ENCODE data around the gene CCDC83.
A peak's percentile ranks its signal among the peaks of the same experiment; 100 is the strongest.

CCDC83 gene

DNA sequence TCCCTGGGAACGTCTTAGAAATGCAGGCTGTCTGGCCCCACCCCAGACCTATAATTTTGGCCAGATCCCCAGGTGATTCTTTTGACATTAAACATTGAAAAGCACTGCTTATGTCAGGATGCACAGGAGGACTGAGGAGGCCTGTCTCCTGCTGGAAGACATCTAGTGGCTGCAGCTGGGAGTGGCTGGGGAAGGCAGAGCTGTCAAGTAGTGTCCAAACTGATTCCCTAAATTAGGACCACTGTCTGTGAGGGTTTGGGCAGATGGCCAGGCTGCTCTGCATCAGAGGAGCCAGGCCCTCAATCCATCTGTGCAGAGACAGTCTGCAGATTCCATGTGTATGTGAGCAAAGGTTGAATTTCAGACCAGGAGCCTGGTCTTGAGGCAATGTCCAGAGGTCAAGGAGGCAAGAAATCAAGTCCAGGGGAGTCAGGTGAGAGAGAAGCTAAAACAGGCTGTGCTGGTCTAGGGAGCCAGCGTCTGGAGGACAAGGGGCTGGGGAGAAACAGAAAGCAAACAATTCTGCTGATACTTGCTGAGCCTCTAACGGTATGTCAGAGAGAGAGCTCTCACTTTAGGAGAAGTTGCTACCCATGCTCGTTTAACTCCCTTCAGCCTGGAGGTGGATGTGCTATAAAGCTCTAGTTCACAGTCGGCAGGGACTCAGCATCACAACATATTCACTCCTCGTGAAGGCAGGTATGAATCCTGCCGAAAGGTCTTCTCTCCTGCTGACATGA, 28.9 kb upstream of the CCDC83 start:
- H3K18ac ChIP-seq (ENCODE audit: low read depth in 1 of 2, low read length in 2 of 2) = peak overlapping the region; percentile 41 to 60
- H2BK15ac ChIP-seq (ENCODE audit: low read depth, poor library complexity, severe bottlenecking) = no peak overlapping the region
- no peak overlapping the region for H4K91ac ChIP-seq (ENCODE audit: low read length)
- H3K4me2 ChIP-seq (ENCODE audit: low read length, poor library complexity, severe bottlenecking) = no peak overlapping the region
- no peak overlapping the region for H3K4me3 ChIP-seq (ENCODE audit: insufficient read depth in 1 of 2, low read depth in 1 of 2, low read length in 2 of 2)
- H3K9me3 ChIP-seq (ENCODE audit: control insufficient read depth, low read length) = no peaks in the 10 kb centered on the region
- H2BK12ac ChIP-seq (ENCODE audit: low read length in 2 of 2) = peak overlapping the region; percentile 38 to 90
- no peak overlapping the region for H2AFZ ChIP-seq (ENCODE audit: low read depth, low read length)
- H3K79me1 ChIP-seq (replicated peaks; ENCODE audit: low read length, poor library complexity, severe bottlenecking) = no peaks in the 10 kb centered on the region
- no peak overlapping the region for H2BK120ac ChIP-seq (ENCODE audit: low read depth, low read length)
- no peak overlapping the region for H3K23ac ChIP-seq (ENCODE audit: low read length in 2 of 2)
- peaks cover 10% of the 10 kb centered on the region for H3K4me1 ChIP-seq (ENCODE audit: control insufficient read depth, insufficient read depth, low read depth, low read length)
- peak overlapping the region; percentile 85 for H3K9ac ChIP-seq (ENCODE audit: low read length)
- no peak overlapping the region for H3K14ac ChIP-seq (ENCODE audit: low read length in 2 of 2)
- no peaks in the 10 kb centered on the region for H3K27me3 ChIP-seq (ENCODE audit: control insufficient read depth in 1 of 2, insufficient read depth in 1 of 2, low read length in 2 of 2)
- peak overlapping the region; percentile 54 for H2AK5ac ChIP-seq (ENCODE audit: low read length, severe bottlenecking)
- DNase-seq = peak; percentile 34
- no peak overlapping the region for H2BK5ac ChIP-seq (ENCODE audit: low read depth, low read length, poor library complexity, severe bottlenecking)
- H4K8ac ChIP-seq (ENCODE audit: low read length) = no peak overlapping the region
- WGBS = 80% methylated on average over 7 of the region's 7 CpGs
- H3K36me3 ChIP-seq (ENCODE audit: control insufficient read depth in 1 of 2, insufficient read depth in 2 of 2, low read depth in 1 of 2, low read length in 2 of 2) = no peaks in the 10 kb centered on the region
- no peak overlapping the region for H3K4ac ChIP-seq (ENCODE audit: low read depth in 1 of 2, low read length in 2 of 2)
- H3K27ac ChIP-seq (ENCODE audit: low read length, poor library complexity, severe bottlenecking) = no peak overlapping the region

DNA sequence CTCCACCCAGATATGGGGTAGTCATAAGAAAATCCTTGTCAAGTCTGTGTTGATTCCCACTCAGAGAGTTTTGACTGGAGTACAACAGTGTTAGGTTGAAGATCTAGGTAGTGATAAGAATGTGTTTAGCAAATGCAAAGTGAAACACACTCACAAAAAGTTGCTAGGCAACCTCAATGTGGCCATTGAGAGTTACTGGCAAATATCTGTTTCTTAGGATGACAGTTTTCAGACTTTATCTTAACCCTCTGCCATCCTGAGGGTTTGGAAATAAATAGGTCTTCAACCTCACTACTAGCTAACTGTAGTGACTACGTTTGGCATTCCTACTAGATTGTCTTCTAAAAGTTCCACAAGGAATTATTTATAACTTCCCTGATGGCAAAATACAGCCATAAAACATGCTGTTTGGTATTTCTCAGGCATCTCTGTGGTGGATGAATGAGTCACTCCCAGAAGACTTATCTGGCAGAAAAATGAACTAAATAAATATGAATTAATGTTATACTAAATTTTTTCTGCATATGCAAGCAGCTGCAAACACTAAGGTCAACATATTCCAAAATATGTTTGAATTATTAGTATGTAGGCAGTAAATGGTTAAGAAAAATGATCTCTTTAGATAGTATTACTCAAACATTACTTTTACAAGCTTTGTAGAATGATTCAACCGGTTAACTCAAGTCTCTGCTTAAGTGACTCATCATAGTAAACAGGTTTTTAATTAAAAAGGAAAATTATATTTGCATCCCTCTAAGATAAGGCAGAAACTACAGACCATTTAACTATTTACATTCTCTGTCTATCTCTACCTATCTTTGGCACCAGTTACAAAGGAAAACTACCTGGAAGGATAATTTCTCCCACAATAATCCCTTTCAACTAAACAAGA, 27.2 kb upstream of the CCDC83 start:
- Histone ChIP-seq H2BK15ac (ENCODE audit: low read depth, poor library complexity, severe bottlenecking) (no peak overlapping the region), H3K9me3 (ENCODE audit: control insufficient read depth, low read length) (no peaks in the 10 kb centered on the region), H3K4me3 (ENCODE audit: insufficient read depth in 1 of 2, low read depth in 1 of 2, low read length in 2 of 2) (peak overlapping the region in 1 of 2 experiments; percentile 39), H3K79me1 (replicated peaks; ENCODE audit: low read length, poor library complexity, severe bottlenecking) (no peaks in the 10 kb centered on the region), H3K4me1 (ENCODE audit: control insufficient read depth, insufficient read depth, low read depth, low read length) (peaks cover 6% of the 10 kb centered on the region), H2BK12ac (ENCODE audit: low read length in 2 of 2) (peak overlapping the region in 1 of 2 experiments; percentile 20), H3K14ac (ENCODE audit: low read length in 2 of 2) (no peak overlapping the region), H2AFZ (ENCODE audit: low read depth, low read length) (no peak overlapping the region), H3K4me2 (ENCODE audit: low read length, poor library complexity, severe bottlenecking) (no peak overlapping the region), H3K36me3 (ENCODE audit: control insufficient read depth in 1 of 2, insufficient read depth in 2 of 2, low read depth in 1 of 2, low read length in 2 of 2) (no peaks in the 10 kb centered on the region), H3K27me3 (ENCODE audit: control insufficient read depth in 1 of 2, insufficient read depth in 1 of 2, low read length in 2 of 2) (no peaks in the 10 kb centered on the region), H3K18ac (ENCODE audit: low read depth in 1 of 2, low read length in 2 of 2) (peak overlapping the region; percentile 34 to 67), H3K23ac (ENCODE audit: low read length in 2 of 2) (no peak overlapping the region), H2AK5ac (ENCODE audit: low read length, severe bottlenecking) (no peak overlapping the region), H4K91ac (ENCODE audit: low read length) (no peak overlapping the region), H3K27ac (ENCODE audit: low read length, poor library complexity, severe bottlenecking) (peak overlapping the region; percentile 70), H3K4ac (ENCODE audit: low read depth in 1 of 2, low read length in 2 of 2) (no peak overlapping the region), H3K9ac (ENCODE audit: low read length) (peak overlapping the region; percentile 85), H2BK5ac (ENCODE audit: low read depth, low read length, poor library complexity, severe bottlenecking) (no peak overlapping the region), H2BK120ac (ENCODE audit: low read depth, low read length) (no peak overlapping the region), H4K8ac (ENCODE audit: low read length) (no peak overlapping the region)
- no CpG with 5 or more reads among the region's 2 CpGs for WGBS
- peak; percentile 95 for DNase-seq

DNA sequence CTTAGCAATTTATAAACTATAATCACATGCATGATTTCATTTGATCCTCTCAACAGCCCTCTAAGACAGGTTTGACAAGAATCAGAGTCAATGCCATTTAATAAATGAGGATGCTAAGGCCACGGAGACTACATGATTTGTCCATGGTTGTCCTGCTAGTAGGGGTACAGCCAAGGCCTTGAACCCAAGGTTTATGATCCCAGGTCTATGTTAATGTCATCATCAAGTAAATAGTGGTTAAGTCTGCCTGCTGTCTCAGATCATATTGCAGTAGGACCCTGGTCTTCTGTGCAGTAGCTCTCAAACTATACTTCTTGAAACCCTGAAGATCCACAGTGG, 26.6 kb upstream of the CCDC83 start:
- no peaks in the 10 kb centered on the region for H3K36me3 ChIP-seq (ENCODE audit: control insufficient read depth in 1 of 2, insufficient read depth in 2 of 2, low read depth in 1 of 2, low read length in 2 of 2)
- no peak overlapping the region for H3K14ac ChIP-seq (ENCODE audit: low read length in 2 of 2)
- peak overlapping the region; percentile 85 for H3K9ac ChIP-seq (ENCODE audit: low read length)
- H3K4me1 ChIP-seq (ENCODE audit: control insufficient read depth, insufficient read depth, low read depth, low read length) = peaks cover 6% of the 10 kb centered on the region
- H2AK5ac ChIP-seq (ENCODE audit: low read length, severe bottlenecking) = peak overlapping the region; percentile 76
- peak overlapping the region; percentile 50 to 67 for H2BK12ac ChIP-seq (ENCODE audit: low read length in 2 of 2)
- no peak overlapping the region for H3K23ac ChIP-seq (ENCODE audit: low read length in 2 of 2)
- no peak for DNase-seq
- H3K4me3 ChIP-seq (ENCODE audit: insufficient read depth in 1 of 2, low read depth in 1 of 2, low read length in 2 of 2) = no peak overlapping the region
- no peaks in the 10 kb centered on the region for H3K27me3 ChIP-seq (ENCODE audit: control insufficient read depth in 1 of 2, insufficient read depth in 1 of 2, low read length in 2 of 2)
- no peak overlapping the region for H4K8ac ChIP-seq (ENCODE audit: low read length)
- no peak overlapping the region for H2AFZ ChIP-seq (ENCODE audit: low read depth, low read length)
- no peaks in the 10 kb centered on the region for H3K79me1 ChIP-seq (replicated peaks; ENCODE audit: low read length, poor library complexity, severe bottlenecking)
- no peak overlapping the region for H2BK120ac ChIP-seq (ENCODE audit: low read depth, low read length)
- peak overlapping the region in 1 of 2 experiments; percentile 55 for H3K18ac ChIP-seq (ENCODE audit: low read depth in 1 of 2, low read length in 2 of 2)
- 86% methylated on average over 1 of the region's 1 CpG for WGBS
- no peak overlapping the region for H2BK5ac ChIP-seq (ENCODE audit: low read depth, low read length, poor library complexity, severe bottlenecking)
- H2BK15ac ChIP-seq (ENCODE audit: low read depth, poor library complexity, severe bottlenecking) = no peak overlapping the region
- no peak overlapping the region for H3K4me2 ChIP-seq (ENCODE audit: low read length, poor library complexity, severe bottlenecking)
- no peaks in the 10 kb centered on the region for H3K9me3 ChIP-seq (ENCODE audit: control insufficient read depth, low read length)
- peak overlapping the region; percentile 2 for H4K91ac ChIP-seq (ENCODE audit: low read length)
- H3K27ac ChIP-seq (ENCODE audit: low read length, poor library complexity, severe bottlenecking) = peak overlapping the region; percentile 1
- peak overlapping the region in 1 of 2 experiments; percentile 35 for H3K4ac ChIP-seq (ENCODE audit: low read depth in 1 of 2, low read length in 2 of 2)

DNA sequence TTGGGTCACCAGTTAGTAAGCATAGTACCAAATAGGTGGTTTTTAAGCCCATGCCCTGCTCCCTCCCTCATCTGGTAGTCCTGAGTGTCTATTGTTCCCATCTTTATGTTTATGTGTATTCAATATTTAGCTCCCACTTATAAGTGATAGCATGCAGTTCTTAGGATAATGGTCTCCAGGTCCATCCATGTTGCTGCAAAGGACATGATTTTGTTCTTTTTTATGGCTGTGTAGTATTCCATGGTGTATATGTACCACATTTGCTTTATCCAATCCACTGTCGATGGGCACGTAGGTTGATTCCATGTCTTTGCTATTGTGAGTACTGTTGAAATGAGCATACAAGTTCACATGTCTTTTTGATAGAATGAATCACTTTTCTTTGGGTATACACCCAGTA, 26.0 kb upstream of the CCDC83 start:
- no peak overlapping the region for H2BK5ac ChIP-seq (ENCODE audit: low read depth, low read length, poor library complexity, severe bottlenecking)
- H3K23ac ChIP-seq (ENCODE audit: low read length in 2 of 2) = no peak overlapping the region
- H3K36me3 ChIP-seq (ENCODE audit: control insufficient read depth in 1 of 2, insufficient read depth in 2 of 2, low read depth in 1 of 2, low read length in 2 of 2) = no peaks in the 10 kb centered on the region
- H3K9ac ChIP-seq (ENCODE audit: low read length) = no peak overlapping the region
- no peak overlapping the region for H2BK12ac ChIP-seq (ENCODE audit: low read length in 2 of 2)
- H3K27me3 ChIP-seq (ENCODE audit: control insufficient read depth in 1 of 2, insufficient read depth in 1 of 2, low read length in 2 of 2) = no peaks in the 10 kb centered on the region
- H2AK5ac ChIP-seq (ENCODE audit: low read length, severe bottlenecking) = no peak overlapping the region
- H3K4me3 ChIP-seq (ENCODE audit: insufficient read depth in 1 of 2, low read depth in 1 of 2, low read length in 2 of 2) = no peak overlapping the region
- no peak overlapping the region for H4K91ac ChIP-seq (ENCODE audit: low read length)
- peaks cover 6% of the 10 kb centered on the region for H3K4me1 ChIP-seq (ENCODE audit: control insufficient read depth, insufficient read depth, low read depth, low read length)
- no peak overlapping the region for H2AFZ ChIP-seq (ENCODE audit: low read depth, low read length)
- H3K27ac ChIP-seq (ENCODE audit: low read length, poor library complexity, severe bottlenecking) = no peak overlapping the region
- 100% methylated on average over 1 of the region's 2 CpGs for WGBS
- no peak overlapping the region for H2BK15ac ChIP-seq (ENCODE audit: low read depth, poor library complexity, severe bottlenecking)
- H3K4ac ChIP-seq (ENCODE audit: low read depth in 1 of 2, low read length in 2 of 2) = no peak overlapping the region
- H3K18ac ChIP-seq (ENCODE audit: low read depth in 1 of 2, low read length in 2 of 2) = no peak overlapping the region
- no peaks in the 10 kb centered on the region for H3K9me3 ChIP-seq (ENCODE audit: control insufficient read depth, low read length)
- no peak overlapping the region for H2BK120ac ChIP-seq (ENCODE audit: low read depth, low read length)
- no peaks in the 10 kb centered on the region for H3K79me1 ChIP-seq (replicated peaks; ENCODE audit: low read length, poor library complexity, severe bottlenecking)
- H3K14ac ChIP-seq (ENCODE audit: low read length in 2 of 2) = no peak overlapping the region
- no peak overlapping the region for H3K4me2 ChIP-seq (ENCODE audit: low read length, poor library complexity, severe bottlenecking)
- H4K8ac ChIP-seq (ENCODE audit: low read length) = no peak overlapping the region
- DNase-seq = no peak

All from mesenchymal stem cell (in vitro differentiated cells and primary cell).